ENCODE data around the gene MACROH2A1.

Gene MACROH2A1

GRCh38 chr5:135435467-135436330 is 36.7 kb upstream of the MACROH2A1 start:
- DNase-seq (ENCODE audit: low read depth, low spot score) = no peak

- no peak for DNase-seq (ENCODE audit: low read depth, low spot score)
Observed at GRCh38 chr5:135434591-135435466, 35.8 kb upstream of the MACROH2A1 start.

- DNase-seq (ENCODE audit: low read depth, low spot score) = no peak
Observed at GRCh38 chr5:135433681-135434426, 34.8 kb upstream of the MACROH2A1 start.

DNA sequence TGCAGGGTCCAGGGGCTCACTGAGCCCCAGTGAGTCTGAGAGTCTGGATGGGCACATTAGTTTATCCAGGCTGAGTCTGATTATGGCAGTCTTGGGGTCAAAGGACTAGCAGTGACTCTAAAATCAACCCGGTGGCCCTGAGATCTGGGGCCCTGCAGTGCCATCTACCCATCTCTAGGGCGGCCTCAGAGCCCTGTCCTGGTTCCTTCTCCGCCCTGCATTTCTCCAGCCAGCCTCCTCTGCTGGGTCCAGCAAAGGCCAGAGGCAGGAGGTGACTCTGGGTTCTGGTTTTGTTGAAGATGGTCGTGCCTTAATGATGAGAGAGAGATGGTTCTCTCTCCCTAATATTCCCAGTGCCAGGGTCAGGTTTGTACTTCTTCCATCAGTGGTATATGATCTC is 33.1 kb upstream of the MACROH2A1 start:
- DNase-seq (ENCODE audit: low read depth, low spot score) = no peak

- no peak for DNase-seq (ENCODE audit: low read depth, low spot score)
Observed at GRCh38 chr5:135430135-135430437, 31.1 kb upstream of the MACROH2A1 start.

DNA sequence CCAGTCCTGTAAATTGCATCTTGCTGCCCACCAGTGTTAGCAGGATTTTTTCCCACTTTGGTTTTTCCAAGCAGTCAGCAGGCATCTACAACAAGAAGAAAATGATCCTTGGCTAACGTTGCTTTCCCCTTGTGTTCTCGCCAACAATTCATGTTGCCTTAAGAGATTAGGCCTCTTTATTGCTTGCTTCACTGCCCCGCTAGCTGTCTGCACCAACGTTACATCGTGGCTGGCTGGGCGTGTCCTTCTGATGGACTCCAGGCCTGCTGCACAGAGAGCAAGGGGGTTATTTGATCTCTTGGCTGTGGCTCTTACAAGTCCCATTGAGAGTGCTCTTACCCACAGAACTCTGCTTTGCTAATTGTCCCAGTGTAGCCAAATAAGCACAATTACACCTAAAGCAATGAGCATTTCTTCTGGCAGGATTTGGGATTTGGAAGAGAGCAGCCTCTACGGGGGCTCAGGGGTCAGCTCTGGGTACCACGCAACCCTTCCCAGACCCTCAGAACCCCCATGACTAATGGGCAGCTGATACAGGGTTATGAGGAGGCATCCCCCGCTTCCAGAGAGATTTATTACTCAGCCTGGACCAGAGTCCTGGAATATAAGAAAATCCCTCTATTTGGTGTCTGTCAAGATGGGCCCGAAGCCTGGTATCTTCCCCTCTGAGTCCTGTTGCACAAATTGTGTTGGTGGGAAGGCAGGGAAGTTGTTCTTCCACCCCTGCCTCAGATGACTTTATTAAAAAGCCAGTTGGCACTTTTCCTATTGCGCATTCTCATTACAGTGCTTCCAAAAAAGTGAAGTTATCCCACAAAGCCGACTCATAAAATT is 30.5 kb upstream of the MACROH2A1 start:
- no peak for DNase-seq (ENCODE audit: low read depth, low spot score)

DNA sequence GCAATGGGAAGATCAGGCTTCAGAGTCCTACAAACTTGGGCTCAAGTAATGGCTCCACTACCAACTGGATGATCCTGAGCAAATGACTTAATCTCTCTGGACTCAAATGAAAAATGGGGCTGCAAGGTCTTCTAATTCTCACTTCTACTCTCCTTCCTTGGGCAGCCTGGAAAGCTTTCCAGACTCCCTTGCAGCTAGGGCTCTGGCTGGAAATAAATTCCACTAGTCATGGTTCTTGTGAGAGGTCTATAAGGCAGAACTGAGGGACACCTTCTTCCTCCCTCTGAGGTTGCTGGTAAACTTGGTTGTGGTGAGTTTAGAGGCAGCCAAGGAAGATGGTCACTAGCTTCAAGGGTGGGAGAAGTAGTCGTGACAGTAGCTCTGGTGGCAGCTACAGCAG is 29.6 kb upstream of the MACROH2A1 start:
- no peak for DNase-seq (ENCODE audit: low read depth, low spot score)

GRCh38 chr5:135426102-135427082 is 27.4 kb upstream of the MACROH2A1 start:
- no peak for DNase-seq (ENCODE audit: low read depth, low spot score)

GRCh38 chr5:135425641-135426040 is 26.6 kb upstream of the MACROH2A1 start:
- DNase-seq (ENCODE audit: low read depth, low spot score) = no peak

GRCh38 chr5:135423846-135424168 is 24.8 kb upstream of the MACROH2A1 start:
- no peak for DNase-seq (ENCODE audit: low read depth, low spot score)

DNA sequence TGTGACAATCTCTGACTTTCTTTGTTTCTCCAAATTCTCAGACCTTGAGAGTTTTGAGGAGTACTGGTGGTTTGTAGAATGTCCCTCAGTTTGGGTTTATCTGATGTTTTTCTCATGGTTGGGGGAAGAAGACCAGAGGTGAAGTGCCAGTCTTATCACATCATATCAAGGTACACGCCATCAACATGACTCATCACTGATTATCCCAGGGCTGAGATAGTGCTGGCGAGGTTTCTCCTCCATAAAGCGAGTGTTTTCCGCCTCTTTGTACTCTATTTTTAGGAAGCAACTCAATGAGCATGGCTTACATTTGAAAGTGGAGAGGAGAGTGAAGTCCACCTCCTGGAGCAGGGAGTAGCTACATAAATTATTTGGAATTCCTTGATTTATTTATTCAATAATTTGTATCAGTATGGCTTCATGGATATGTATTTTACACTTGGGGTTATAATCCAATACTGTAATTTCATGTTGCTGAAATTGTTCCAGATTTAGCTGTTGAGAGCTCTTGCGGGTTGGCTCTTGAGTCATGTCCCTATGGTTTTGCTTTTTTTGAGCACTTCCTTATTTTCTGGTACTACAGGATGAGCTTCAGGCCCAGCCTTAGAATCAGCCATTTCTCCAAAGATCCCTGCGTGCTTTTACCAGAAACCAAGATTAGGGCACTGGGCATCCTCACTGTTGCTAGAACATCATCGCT is 24.3 kb upstream of the MACROH2A1 start:
- no peak for DNase-seq (ENCODE audit: low read depth, low spot score)

- DNase-seq (ENCODE audit: low read depth, low spot score) = no peak
Observed at GRCh38 chr5:135422419-135422818, 23.4 kb upstream of the MACROH2A1 start.

DNA sequence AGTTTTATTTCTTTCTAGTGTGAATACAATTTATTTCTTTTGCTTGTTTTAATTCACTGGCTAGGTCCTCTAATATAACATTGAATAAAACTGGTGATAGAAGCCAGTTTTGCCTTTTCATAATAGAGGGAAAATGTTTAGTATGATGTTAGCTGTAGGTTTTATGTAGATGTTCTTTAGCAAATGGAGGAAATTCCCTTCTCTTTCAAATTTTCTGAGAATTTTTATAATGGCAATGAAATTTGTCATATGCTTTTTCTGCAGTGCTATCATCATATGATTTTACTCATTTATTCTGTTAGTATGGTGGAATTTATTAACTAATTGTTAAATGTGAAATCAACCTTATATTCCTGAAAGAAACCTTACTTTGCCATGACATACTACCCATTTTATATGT is 18.1 kb upstream of the MACROH2A1 start:
- DNase-seq (ENCODE audit: low read depth, low spot score) = no peak

DNA sequence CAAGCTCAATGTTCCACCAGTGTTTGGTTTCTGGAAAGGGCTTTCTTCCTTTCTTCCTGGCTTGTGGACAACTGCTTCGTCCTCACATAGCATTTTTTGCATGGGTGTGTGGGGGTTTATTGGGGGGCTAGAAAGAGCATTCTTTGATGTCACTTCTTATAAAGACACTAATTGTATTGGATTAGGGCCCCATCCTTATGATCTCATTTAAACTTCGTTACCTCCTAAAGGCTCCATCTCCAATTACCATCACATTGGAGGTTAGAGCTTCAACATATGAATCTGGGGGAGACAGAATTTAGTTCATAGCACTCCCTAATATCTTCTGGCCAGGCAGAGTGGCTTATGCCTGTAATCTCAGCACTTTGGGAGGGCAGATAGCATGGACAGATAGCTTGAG is 6.1 kb upstream of the MACROH2A1 start:
- no peak for DNase-seq (ENCODE audit: low read depth, low spot score)

DNA sequence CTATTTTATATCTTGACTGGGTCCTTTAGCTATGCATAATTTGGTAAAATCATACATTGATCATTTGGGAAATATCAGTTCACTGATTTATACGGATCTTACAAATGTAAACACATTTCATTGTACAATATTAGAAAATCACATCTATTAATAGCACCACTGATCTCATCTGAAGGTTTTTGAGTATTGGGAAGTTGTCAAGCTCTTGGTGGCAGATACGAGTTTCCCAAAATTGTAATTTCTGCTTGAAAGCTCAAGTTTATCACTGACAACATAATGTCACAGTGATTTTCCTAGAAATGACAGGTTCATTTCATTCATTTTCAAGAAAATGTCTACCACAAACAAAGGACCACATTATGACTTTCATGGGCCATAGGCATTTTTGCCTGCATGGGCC is 3.0 kb upstream of the MACROH2A1 start:
- no peak for DNase-seq (ENCODE audit: low read depth, low spot score)

GRCh38 chr5:135400866-135401265 is 1.8 kb upstream of the MACROH2A1 start:
- DNase-seq (ENCODE audit: low read depth, low spot score) = no peak

DNA sequence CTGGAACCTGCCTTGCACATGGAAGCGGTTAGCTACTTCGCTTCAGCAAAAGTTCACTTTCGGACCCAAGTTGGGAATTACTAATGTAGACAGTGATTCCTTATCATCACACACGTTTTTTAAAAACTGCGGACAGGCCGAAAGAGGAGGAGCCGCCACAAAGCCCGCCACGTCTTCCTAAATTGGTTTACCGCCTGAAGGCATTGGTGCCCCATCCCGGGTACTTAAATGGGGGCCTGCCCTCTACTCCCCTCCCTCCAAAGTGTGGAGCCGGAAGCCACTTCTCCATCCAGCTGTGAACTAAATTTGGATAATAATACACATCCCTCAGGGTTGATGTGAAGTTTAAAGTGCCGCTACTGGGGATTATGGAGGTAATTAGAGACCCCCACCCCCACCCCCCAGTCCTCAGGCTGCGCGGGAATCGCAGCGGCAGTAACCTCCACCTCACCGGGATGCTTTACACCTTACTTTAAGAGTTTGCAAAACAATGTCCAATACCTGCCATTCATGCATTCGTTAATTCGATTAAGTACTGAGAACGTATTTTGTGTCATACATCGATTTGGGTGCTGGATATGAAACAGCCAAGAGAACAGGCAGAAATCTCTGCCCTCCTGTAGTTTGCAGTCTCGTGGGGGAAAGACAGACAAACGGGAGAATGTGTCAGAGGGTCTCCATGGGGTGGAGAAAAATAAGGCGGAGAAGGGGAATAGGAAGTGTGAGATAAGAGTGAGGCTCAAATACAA is 937 bp upstream of the MACROH2A1 start:
- DNase-seq (ENCODE audit: low read depth, low spot score) = no peak

DNA sequence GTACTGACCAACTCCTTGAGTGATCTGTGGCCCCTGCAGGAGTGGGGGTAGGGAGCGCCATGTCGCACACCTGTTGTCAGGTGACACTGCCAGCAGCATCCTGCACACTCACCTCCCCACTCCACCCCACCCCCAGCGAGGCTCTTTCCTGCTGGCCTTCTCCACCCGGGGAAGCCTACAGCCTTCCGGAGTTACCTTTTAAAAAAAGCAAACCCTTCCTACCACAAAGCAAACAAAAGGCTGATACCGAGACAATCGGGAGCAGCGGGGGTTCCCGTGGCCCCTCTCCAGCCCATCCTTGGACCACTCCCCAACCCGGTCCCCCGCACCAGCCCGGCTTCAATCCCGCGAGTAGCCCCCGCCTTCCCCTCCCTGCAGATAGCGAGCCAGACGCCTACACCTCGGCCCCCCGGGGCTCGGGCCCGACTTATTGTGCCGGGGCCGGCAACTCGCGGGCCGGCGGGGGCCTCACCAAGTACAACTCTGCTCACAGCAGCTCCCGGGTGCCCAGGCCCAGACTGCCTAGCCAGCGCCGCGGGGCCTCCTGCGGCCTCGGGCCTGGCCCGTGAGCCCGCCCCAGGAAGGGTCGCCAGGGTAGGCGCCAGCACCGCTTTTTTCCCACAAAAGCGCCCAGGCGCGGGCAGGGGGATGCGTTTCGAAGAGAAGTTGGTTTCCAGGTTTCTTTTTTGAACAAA is 724 bp downstream of the MACROH2A1 start:
- DNase-seq (ENCODE audit: low read depth, low spot score) = no peak

All from activated CD4-positive, CD25-positive, alpha-beta regulatory T cell treated with anti-CD3 and anti-CD28 coated beads, Interleukin-2, amount 50 U/mL, for 16 hours (primary cell).